Stimulated activated CD4-positive, alpha-beta T cell treated with anti-CD3 and anti-CD28 coated beads, Interleukin-15, amount 100 ng/mL, for 24 hours (primary cell): ENCODE data around the gene NLRP4.
"Not testable (repeated sequence)": the region's sequence is repeated elsewhere in the genome, so short reads cannot be mapped to it uniquely, and the experiment has no call there.

Experiments used
- DNase-seq: peaks from one replicate; pipeline ENCODE4 v3.0.0-alpha.2; 2020

Gene NLRP4

GRCh38 chr19:55882626-55883025, 46.3 kb downstream of the NLRP4 start:
- no peak for DNase-seq

DNA sequence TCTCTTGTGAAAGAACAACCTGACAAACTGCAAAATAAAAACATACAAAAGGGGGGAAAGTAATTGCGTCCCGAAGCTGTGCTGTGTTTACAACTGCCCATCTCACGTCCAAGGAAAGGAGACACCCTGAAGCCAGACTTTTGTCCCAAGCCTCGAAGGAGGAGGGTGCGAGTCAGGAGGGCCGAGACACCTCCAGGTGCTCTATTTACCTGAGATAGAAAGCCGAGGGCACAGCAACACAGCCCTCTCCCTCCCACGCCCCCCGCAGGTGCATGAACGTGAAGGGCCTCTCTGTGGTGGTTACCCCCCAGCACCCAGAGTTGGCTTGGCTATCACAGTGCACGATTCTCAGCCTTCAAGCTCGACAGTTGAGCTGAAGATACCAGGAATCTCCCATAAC, 62.6 kb downstream of the NLRP4 start:
- no peak for DNase-seq

GRCh38 chr19:55901369-55902079, 65.2 kb downstream of the NLRP4 start:
- DNase-seq: no peak

- no peak for DNase-seq
Observed at GRCh38 chr19:55902080-55902751, 65.9 kb downstream of the NLRP4 start.

GRCh38 chr19:55907286-55907685, 70.9 kb downstream of the NLRP4 start:
- no peak for DNase-seq

- no peak for DNase-seq
Observed at GRCh38 chr19:55907746-55908145, 71.4 kb downstream of the NLRP4 start.

DNA sequence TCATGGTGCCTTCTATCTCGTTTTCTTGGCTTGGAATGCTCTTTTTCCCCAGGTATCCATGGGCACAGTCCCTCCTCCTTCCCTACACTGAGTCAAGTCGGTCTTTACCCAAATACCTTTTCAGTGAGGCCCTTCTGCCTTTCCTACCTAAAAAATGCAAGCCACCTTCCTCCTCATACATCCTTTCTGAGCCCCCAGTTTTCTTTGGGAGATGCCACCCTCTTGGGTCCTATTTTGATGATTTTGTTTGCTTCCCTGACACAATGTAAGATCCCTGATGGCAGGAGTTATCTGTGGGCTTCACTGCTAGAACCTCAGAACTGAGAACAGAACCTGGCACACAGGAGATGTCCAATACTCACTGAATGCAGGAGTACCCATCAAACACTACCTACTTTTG, 73.5 kb downstream of the NLRP4 start:
- DNase-seq: no peak

DNA sequence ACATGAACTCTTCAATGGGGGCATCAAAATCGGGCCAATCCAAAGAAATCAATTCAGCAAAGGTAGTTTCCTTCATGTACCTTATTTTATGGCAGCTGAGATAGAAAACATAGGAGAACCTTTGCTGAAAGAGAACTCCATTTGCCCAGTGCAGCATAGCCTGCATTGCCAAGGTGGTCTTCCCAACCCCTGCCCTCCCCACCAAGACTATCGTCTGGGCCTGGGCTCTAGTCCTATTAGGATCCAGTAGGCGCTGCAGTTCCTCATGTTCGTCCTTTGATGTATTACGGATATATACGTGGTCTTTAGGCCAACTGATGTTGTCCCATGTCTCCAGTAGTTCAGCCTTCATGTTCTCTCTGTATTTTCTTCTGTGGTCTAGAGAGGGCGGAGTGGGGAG, 76.6 kb downstream of the NLRP4 start:
- DNase-seq: no peak

GRCh38 chr19:55913643-55914268, 77.4 kb downstream of the NLRP4 start:
- DNase-seq: no peak

GRCh38 chr19:55923556-55923955, 87.2 kb downstream of the NLRP4 start:
- no peak for DNase-seq

- DNase-seq: no peak
Observed at GRCh38 chr19:55927991-55928390, 91.7 kb downstream of the NLRP4 start.

- DNase-seq: not testable (repeated sequence)
Observed at GRCh38 chr19:55929258-55929657, 92.9 kb downstream of the NLRP4 start.

GRCh38 chr19:55930996-55931515, 94.7 kb downstream of the NLRP4 start:
- DNase-seq: no peak
